GM21528 (cell line): ENCODE data around the gene ADAM22.

Source experiments
- ATAC-seq: cut with Tn5 transposase; IDR thresholded peaks from one replicate; pipeline ENCODE4 v1.9.1; 2021; ENCODE audit warnings: mild to moderate bottlenecking, moderate library complexity; ENCODE audit not compliant: unreplicated experiment, low FRiP score

Gene ADAM22

GRCh38 chr7:88208521-88208920 lies 274.5 kb downstream of the ADAM22 start:
- ATAC-seq = no peak

- no peak for ATAC-seq
Measured at GRCh38 chr7:88212918-88213317, 278.9 kb downstream of the ADAM22 start.

GRCh38 chr7:88214456-88214855 lies 280.4 kb downstream of the ADAM22 start:
- no peak for ATAC-seq

GRCh38 chr7:88215295-88215694 lies 281.2 kb downstream of the ADAM22 start:
- ATAC-seq = no peak

GRCh38 chr7:88216276-88216675 lies 282.2 kb downstream of the ADAM22 start:
- ATAC-seq = no peak

- peak; percentile 78 for ATAC-seq
Measured at GRCh38 chr7:88217675-88218428, 283.8 kb downstream of the ADAM22 start.

GRCh38 chr7:88218429-88218745 lies 284.3 kb downstream of the ADAM22 start:
- ATAC-seq = no peak

- ATAC-seq = peak; percentile 39
Measured at GRCh38 chr7:88218836-88219605, 285.0 kb downstream of the ADAM22 start.

GRCh38 chr7:88219781-88220747 lies 286.0 kb downstream of the ADAM22 start, which contains the start of gene SRI:
Gene SRI, minus strand, starts transcription at chr7:88220038. Its CDS starts 12 bp downstream, at chr7:88220026.
- peak; percentile 73 for ATAC-seq

- no peak for ATAC-seq
Measured at GRCh38 chr7:88223265-88223664, 289.2 kb downstream of the ADAM22 start.

GRCh38 chr7:88224601-88225275 lies 290.7 kb downstream of the ADAM22 start:
- ATAC-seq = no peak

GRCh38 chr7:88226201-88226600 lies 292.1 kb downstream of the ADAM22 start:
- ATAC-seq = no peak

- ATAC-seq = no peak
Measured at GRCh38 chr7:88226886-88227516, 292.9 kb downstream of the ADAM22 start.

- no peak for ATAC-seq
Measured at GRCh38 chr7:88229302-88229995, 295.4 kb downstream of the ADAM22 start.

- ATAC-seq = no peak
Measured at GRCh38 chr7:88230646-88231045, 296.6 kb downstream of the ADAM22 start.

- ATAC-seq = no peak
Measured at GRCh38 chr7:88233828-88234227, 299.8 kb downstream of the ADAM22 start.

GRCh38 chr7:88239852-88240251 lies 305.8 kb downstream of the ADAM22 start:
- ATAC-seq = no peak

- peak; percentile 58 for ATAC-seq
Measured at GRCh38 chr7:88243345-88243909, 309.4 kb downstream of the ADAM22 start.

- no peak for ATAC-seq
Measured at GRCh38 chr7:88244258-88244657, 310.2 kb downstream of the ADAM22 start.
